H1 (cell line): Measurements from ENCODE around the gene DLG5. TPM values are rescaled to one million over a fixed set of nuclear protein-coding genes. Genes with fewer than 3 reads are reported as not detected.

ENCODE experiments used
- ASH2L ChIP-seq: fragments of 200-600, 300-600 bp; sonication (generic); IDR thresholded peaks from one replicate; pipeline ENCODE4 v1.7.1; 2017; ENCODE audit warnings: low read length
- CREB1 ChIP-seq: IDR thresholded peaks from 2 replicates; pipeline ENCODE4 v1.6.1; 2012; ENCODE audit warnings: inconsistent platforms
- CTCF ChIP-seq, 3 experiments: IDR thresholded peaks; 1 replicate in 2 of 3; 2 replicates in 1 of 3; pipeline versions ENCODE4 v1.5.1 to v1.6.1; 2011; ENCODE audit warnings: low read length in 3 of 3, mild to moderate bottlenecking in 3 of 3, inconsistent platforms in 2 of 3, low read depth in 1 of 3, moderate library complexity in 1 of 3; ENCODE audit not compliant: insufficient read depth in 1 of 3; ENCODE audit errors: control extremely low read depth in 1 of 3
- NANOG ChIP-seq: IDR thresholded peaks from 2 replicates; pipeline ENCODE4 v1.6.1; 2011; ENCODE audit warnings: low read length, low read depth, mild to moderate bottlenecking, inconsistent platforms; ENCODE audit not compliant: insufficient read depth, poor library complexity, severe bottlenecking
- NRF1 ChIP-seq: IDR thresholded peaks from 2 replicates; pipeline ENCODE4 v1.6.1; 2011; ENCODE audit warnings: mild to moderate bottlenecking, low read depth, low read length, improper control_type of control experiment
- polyA plus RNA-seq, 7 experiments: library from polyadenylated mRNA; depleted of rRNA in 3 of 7; stranded (reverse) in 5 of 7; unstranded in 2 of 7; fragments of >200 nt in 5 of 7; fragments of 200-250 nt in 2 of 7; gene quantifications; 1 replicate in 5 of 7; 2 replicates in 1 of 7; 4 replicates in 1 of 7; pipeline versions ENCODE4 v1.2.1 to v1.2.3, GENCODE V29; 2011 to 2013; ENCODE audit warnings: missing spikeins in 2 of 7, mixed read lengths in 2 of 7
- total RNA-seq: library from RNA; stranded (reverse); fragmentation: NEBNext Ultra II Directional; extraction: Animal tissue kit (Norgen Biotek cat#: 25700); gene quantifications from 2 replicates; pipeline ENCODE4 v1.2.1, GENCODE V29; 2021

The DLG5 gene
- total and polyA plus RNA-seq, 2 of the 8 experiments (the other 6 are each of a cell fraction or from before 2014, with no cell fraction given) = 15.6 to 71.4 TPM

DNA sequence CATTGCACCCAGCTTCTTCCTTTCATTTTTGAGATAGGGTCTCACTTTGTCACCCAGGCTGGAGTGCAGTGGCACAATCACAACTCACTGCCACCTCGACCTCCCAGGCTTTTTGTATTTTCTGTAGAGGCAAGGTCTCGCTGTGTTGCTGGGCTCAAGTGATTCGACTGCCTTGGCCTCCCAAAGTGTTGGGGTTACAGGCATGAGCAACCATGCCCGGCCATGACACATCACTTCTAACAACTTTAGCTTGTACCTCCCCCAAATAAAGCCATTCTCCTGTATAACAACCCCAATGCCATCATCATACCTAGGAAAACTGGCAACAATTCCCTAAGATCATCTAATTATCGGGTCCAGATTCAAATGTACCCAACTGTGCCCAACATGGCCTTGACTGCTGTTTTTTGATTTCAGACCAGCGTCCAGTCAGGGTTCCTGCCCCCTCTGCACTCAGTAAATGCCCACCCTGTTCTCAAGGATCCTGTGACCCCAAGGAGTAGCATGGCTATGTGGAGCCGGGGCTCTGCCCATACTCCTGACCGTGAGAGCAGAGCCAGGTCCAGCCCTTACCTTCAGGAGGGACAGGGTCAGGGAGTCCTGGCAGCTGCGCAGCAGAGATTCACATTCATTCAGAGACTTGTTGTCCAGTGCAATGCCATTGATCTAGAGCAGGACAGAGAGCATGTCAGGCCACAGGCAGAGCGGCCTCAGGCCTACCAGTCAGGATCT is 102.6 kb downstream of the DLG5 start (continued):
- no peak for TF ChIP-seq NANOG
- no peak for TF ChIP-seq ASH2L
- no peak for TF ChIP-seq CREB1
- no peak for TF ChIP-seq NRF1
- no peak for TF ChIP-seq CTCF (IDR thresholded peaks at IDR 0.05; ENCODE audit: control extremely low read depth in 1 of 3, insufficient read depth in 1 of 3, low read depth in 1 of 3, low read length in 3 of 3)
- TF ChIP-seq, all 59 proteins: peak for 0
